BE2C (cell line): ENCODE measurements around the gene KANSL1.

ENCODE experiments used
- DNase-seq: peaks from one replicate; pipeline ENCODE4 v3.0.0-alpha.2; 2020
- H3K27me3 ChIP-seq: fragments of 250-450 bp; sonication (Bioruptor Pico); 2 replicates; pipeline ENCODE4 v1.5.1; 2020; ENCODE audit warnings: mild to moderate bottlenecking
- H3K36me3 ChIP-seq: fragments of 250-450 bp; sonication (Bioruptor Pico); 2 replicates; pipeline ENCODE4 v1.5.1; 2020; ENCODE audit warnings: mild to moderate bottlenecking
- H3K4me1 ChIP-seq: fragments of 250-450 bp; sonication (Bioruptor Pico); 2 replicates; pipeline ENCODE4 v1.5.1; 2020
- H3K4me3 ChIP-seq: 2 replicates; pipeline ENCODE4 v1.5.1; 2011; ENCODE audit warnings: low read depth, low read length
- H3K9me3 ChIP-seq: fragments of 250-450 bp; sonication (Bioruptor Pico); 2 replicates; pipeline ENCODE4 v1.5.1; 2020
- CTCF ChIP-seq: IDR thresholded peaks from 2 replicates; pipeline ENCODE4 v1.5.1; 2012; ENCODE audit warnings: mild to moderate bottlenecking, low read depth, low read length

The KANSL1 gene

GRCh38 chr17:46044989-46045388 lies 148.2 kb downstream of the KANSL1 start:
- Histone ChIP-seq H3K36me3 (peaks cover 63% of the 10 kb centered on the region), H3K4me3 (no peak overlapping the region), H3K9me3 (no peaks in the 10 kb centered on the region), H3K27me3 (no peaks in the 10 kb centered on the region), H3K4me1 (no peaks in the 10 kb centered on the region)
- no peak for DNase-seq
- no peak for TF ChIP-seq CTCF

- Histone ChIP-seq H3K4me1 (no peaks in the 10 kb centered on the region), H3K9me3 (no peaks in the 10 kb centered on the region), H3K27me3 (no peaks in the 10 kb centered on the region), H3K4me3 (no peak overlapping the region), H3K36me3 (peaks cover 63% of the 10 kb centered on the region)
- peak; percentile 71 for DNase-seq
- peak; percentile 91 for TF ChIP-seq CTCF
Measured at GRCh38 chr17:46044286-46044928, 148.8 kb downstream of the KANSL1 start.

DNA sequence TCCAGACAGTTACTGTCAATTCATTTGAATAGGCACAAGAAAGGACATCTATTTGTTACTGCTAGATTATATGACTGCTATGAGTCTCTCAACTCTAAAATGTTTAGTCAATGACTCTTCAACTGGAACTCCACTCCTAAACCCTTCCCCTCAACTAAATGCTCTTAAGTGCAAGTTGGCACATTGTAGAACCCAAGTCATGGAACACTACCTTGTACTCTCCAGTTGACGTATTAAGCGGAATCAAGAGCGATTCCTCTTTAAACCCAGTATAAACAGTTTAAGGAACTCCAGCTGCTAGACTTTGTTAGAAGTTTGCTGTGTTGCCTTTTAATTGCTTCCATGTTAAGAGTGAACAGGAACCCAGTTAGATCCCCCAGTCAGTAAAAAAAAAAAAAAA lies 149.6 kb downstream of the KANSL1 start:
- DNase-seq = no peak
- TF ChIP-seq CTCF = no peak
- Histone ChIP-seq H3K4me3 (no peak overlapping the region), H3K36me3 (peaks cover 66% of the 10 kb centered on the region), H3K27me3 (no peaks in the 10 kb centered on the region), H3K9me3 (no peaks in the 10 kb centered on the region), H3K4me1 (no peaks in the 10 kb centered on the region)

DNA sequence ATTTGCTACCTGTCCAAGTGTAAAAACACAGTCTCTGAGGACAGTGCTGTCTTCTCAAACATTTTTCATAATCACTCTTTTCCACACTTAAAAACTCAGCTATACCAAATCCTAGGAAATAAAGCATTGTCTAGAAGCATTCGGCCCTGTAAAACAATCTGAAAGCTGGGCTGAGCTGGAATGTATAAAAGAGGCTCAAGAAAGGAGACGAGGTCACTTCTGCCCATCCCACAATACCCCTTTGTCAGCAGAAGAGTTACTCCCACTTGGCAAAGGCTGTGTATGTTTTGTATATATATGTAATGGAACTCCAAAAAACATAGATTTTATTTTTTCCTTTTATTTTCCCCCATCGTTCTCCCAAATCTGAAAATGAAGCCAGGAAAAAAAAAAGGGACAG lies 150.3 kb downstream of the KANSL1 start:
- Histone ChIP-seq H3K4me3 (no peak overlapping the region), H3K36me3 (peaks cover 67% of the 10 kb centered on the region), H3K4me1 (no peaks in the 10 kb centered on the region), H3K9me3 (no peaks in the 10 kb centered on the region), H3K27me3 (no peaks in the 10 kb centered on the region)
- no peak for TF ChIP-seq CTCF
- DNase-seq = no peak

DNA sequence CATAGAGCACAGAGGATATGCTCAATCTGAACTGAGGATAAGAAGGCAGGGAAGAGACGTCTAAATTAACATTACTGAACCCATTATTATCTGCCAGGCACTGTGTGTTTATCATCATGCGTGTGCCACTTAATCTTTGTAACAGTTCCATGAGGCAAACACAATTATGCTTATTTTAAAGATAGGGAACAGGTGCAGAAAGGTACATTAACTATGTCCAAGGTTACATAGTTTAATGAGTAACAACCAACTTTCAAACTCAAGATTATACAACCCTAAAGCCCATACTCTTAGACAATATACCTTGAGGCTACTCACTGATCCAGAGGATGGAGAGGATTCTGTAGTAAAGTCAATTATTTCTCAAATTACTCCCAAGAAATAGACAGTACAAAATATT lies 151.0 kb downstream of the KANSL1 start:
- no peaks in the 10 kb centered on the region for H3K9me3 ChIP-seq
- TF ChIP-seq CTCF = no peak
- H3K4me1 ChIP-seq = no peaks in the 10 kb centered on the region
- no peak overlapping the region for H3K4me3 ChIP-seq
- H3K36me3 ChIP-seq = peaks cover 69% of the 10 kb centered on the region
- DNase-seq = no peak
- H3K27me3 ChIP-seq = no peaks in the 10 kb centered on the region

GRCh38 chr17:46039592-46040186 lies 153.5 kb downstream of the KANSL1 start:
- Histone ChIP-seq H3K27me3 (no peaks in the 10 kb centered on the region), H3K36me3 (peaks cover 86% of the 10 kb centered on the region), H3K9me3 (no peaks in the 10 kb centered on the region), H3K4me1 (no peaks in the 10 kb centered on the region; the same call in 1 of the 2 replicates), H3K4me3 (no peak overlapping the region)
- no peak for TF ChIP-seq CTCF
- no peak for DNase-seq
